DOHH2 (cell line): ENCODE measurements around the gene SAMD4B.

ENCODE experiments used
- CTCF ChIP-seq: fragments of 200-600 bp; sonication (generic); IDR thresholded peaks from one replicate; pipeline ENCODE4 v1.5.1; 2014; ENCODE audit warnings: antibody characterized with exemption, mild to moderate bottlenecking, low read depth, low read length; ENCODE audit not compliant: poor library complexity, severe bottlenecking
- EZH2phosphoT487 ChIP-seq: fragments of 200-600 bp; sonication (generic); IDR thresholded peaks from 2 replicates; pipeline ENCODE4 v1.6.1; 2017; ENCODE audit warnings: borderline replicate concordance, mild to moderate bottlenecking, antibody characterized with exemption, low read length, moderate library complexity, mixed read lengths

- no peak for TF ChIP-seq CTCF
- TF ChIP-seq EZH2phosphoT487, result no peak
Measured at GRCh38 chr19:39386557-39386956, 44.3 kb downstream of the SAMD4B start.
